Activated naive CD8-positive, alpha-beta T cell treated with anti-CD3 and anti-CD28 coated beads for 36 hours (primary cell): ENCODE results near the gene AP3B1. TPM values are rescaled to one million over a fixed set of nuclear protein-coding genes. Genes with fewer than 3 reads are reported as not detected.

ENCODE experiments used
- DNase-seq: peaks from one replicate; pipeline ENCODE4 v3.0.0; 2021
- H3K27ac Mint-ChIP-seq: one replicate; pipeline ENCODE4 v1.8.0; 2022; ENCODE audit warnings: mild to moderate bottlenecking, moderate library complexity, mixed read lengths
- H3K27me3 Mint-ChIP-seq: one replicate; pipeline ENCODE4 v1.8.0; 2022; ENCODE audit warnings: mild to moderate bottlenecking, mixed read lengths
- H3K36me3 Mint-ChIP-seq: one replicate; pipeline ENCODE4 v1.8.0; 2021; ENCODE audit warnings: mild to moderate bottlenecking, mixed read lengths
- H3K4me1 Mint-ChIP-seq: one replicate; pipeline ENCODE4 v1.8.0; 2021; ENCODE audit warnings: mixed read lengths
- H3K4me3 Mint-ChIP-seq: one replicate; pipeline ENCODE4 v1.8.0; 2022; ENCODE audit warnings: mild to moderate bottlenecking, moderate library complexity, mixed read lengths
- H3K9me3 Mint-ChIP-seq: one replicate; pipeline ENCODE4 v1.8.0; 2022; ENCODE audit warnings: mixed read lengths
- total RNA-seq, 2 experiments: library from RNA; stranded (reverse); gene quantifications; one replicate each; pipeline ENCODE4 v1.2.3, GENCODE V29; 2021

AP3B1 gene
- total RNA-seq, 2 experiments from 2014 or later: 36.6 to 36.7 TPM

- H3K4me3 Mint-ChIP-seq: no peak overlapping the region
- H3K36me3 Mint-ChIP-seq: peaks cover 17% of the 10 kb centered on the region
- H3K27me3 Mint-ChIP-seq: no peaks in the 10 kb centered on the region
- H3K9me3 Mint-ChIP-seq: no peaks in the 10 kb centered on the region
- DNase-seq: no peak
- peaks cover 3% of the 10 kb centered on the region for H3K4me1 Mint-ChIP-seq
- no peak overlapping the region for H3K27ac Mint-ChIP-seq
Measured at GRCh38 chr5:78243091-78243490, 51.4 kb downstream of the AP3B1 start.

GRCh38 chr5:78242001-78242400, 52.5 kb downstream of the AP3B1 start:
- H3K27me3 Mint-ChIP-seq: no peaks in the 10 kb centered on the region
- H3K27ac Mint-ChIP-seq: no peak overlapping the region
- no peaks in the 10 kb centered on the region for H3K9me3 Mint-ChIP-seq
- peaks cover 3% of the 10 kb centered on the region for H3K4me1 Mint-ChIP-seq
- peaks cover 15% of the 10 kb centered on the region for H3K36me3 Mint-ChIP-seq
- DNase-seq: no peak
- no peak overlapping the region for H3K4me3 Mint-ChIP-seq

GRCh38 chr5:78237911-78238310, 56.6 kb downstream of the AP3B1 start:
- Mint-ChIP-seq H3K4me1 (peaks cover 9% of the 10 kb centered on the region), H3K27me3 (no peaks in the 10 kb centered on the region), H3K9me3 (no peaks in the 10 kb centered on the region), H3K4me3 (no peak overlapping the region), H3K36me3 (peaks cover 13% of the 10 kb centered on the region), H3K27ac (no peak overlapping the region)
- DNase-seq: no peak

GRCh38 chr5:78236046-78236445, 58.5 kb downstream of the AP3B1 start:
- Mint-ChIP-seq H3K9me3 (no peaks in the 10 kb centered on the region), H3K36me3 (peaks cover 13% of the 10 kb centered on the region), H3K27ac (no peak overlapping the region), H3K4me3 (no peak overlapping the region), H3K27me3 (no peaks in the 10 kb centered on the region), H3K4me1 (peaks cover 9% of the 10 kb centered on the region)
- DNase-seq: no peak

- no peak for DNase-seq
- Mint-ChIP-seq H3K27me3 (no peaks in the 10 kb centered on the region), H3K27ac (no peak overlapping the region), H3K4me1 (peaks cover 12% of the 10 kb centered on the region), H3K4me3 (no peak overlapping the region), H3K9me3 (no peaks in the 10 kb centered on the region), H3K36me3 (peaks cover 16% of the 10 kb centered on the region)
Measured at GRCh38 chr5:78235289-78235688, 59.2 kb downstream of the AP3B1 start.

GRCh38 chr5:78234804-78235203, 59.7 kb downstream of the AP3B1 start:
- H3K36me3 Mint-ChIP-seq: peaks cover 13% of the 10 kb centered on the region
- H3K4me1 Mint-ChIP-seq: peaks cover 12% of the 10 kb centered on the region
- H3K4me3 Mint-ChIP-seq: no peak overlapping the region
- DNase-seq: no peak
- no peak overlapping the region for H3K27ac Mint-ChIP-seq
- H3K27me3 Mint-ChIP-seq: no peaks in the 10 kb centered on the region
- H3K9me3 Mint-ChIP-seq: no peaks in the 10 kb centered on the region

GRCh38 chr5:78232163-78232562, 62.3 kb downstream of the AP3B1 start:
- H3K36me3 Mint-ChIP-seq: peaks cover 5% of the 10 kb centered on the region
- no peaks in the 10 kb centered on the region for H3K9me3 Mint-ChIP-seq
- H3K4me1 Mint-ChIP-seq: peaks cover 12% of the 10 kb centered on the region
- no peak overlapping the region for H3K27ac Mint-ChIP-seq
- no peak overlapping the region for H3K4me3 Mint-ChIP-seq
- no peaks in the 10 kb centered on the region for H3K27me3 Mint-ChIP-seq
- no peak for DNase-seq

GRCh38 chr5:78224358-78224757, 70.1 kb downstream of the AP3B1 start:
- H3K4me1 Mint-ChIP-seq: peaks cover 4% of the 10 kb centered on the region
- no peaks in the 10 kb centered on the region for H3K27me3 Mint-ChIP-seq
- H3K27ac Mint-ChIP-seq: no peak overlapping the region
- H3K9me3 Mint-ChIP-seq: peaks cover 2% of the 10 kb centered on the region
- H3K4me3 Mint-ChIP-seq: no peak overlapping the region
- peaks cover 34% of the 10 kb centered on the region for H3K36me3 Mint-ChIP-seq
- DNase-seq: no peak

- H3K36me3 Mint-ChIP-seq: peaks cover 38% of the 10 kb centered on the region
- no peak overlapping the region for H3K27ac Mint-ChIP-seq
- peaks cover 4% of the 10 kb centered on the region for H3K4me1 Mint-ChIP-seq
- H3K4me3 Mint-ChIP-seq: no peak overlapping the region
- no peaks in the 10 kb centered on the region for H3K27me3 Mint-ChIP-seq
- H3K9me3 Mint-ChIP-seq: peaks cover 2% of the 10 kb centered on the region
- peak; percentile 1 for DNase-seq
Measured at GRCh38 chr5:78221964-78222451, 72.5 kb downstream of the AP3B1 start.

- no peak overlapping the region for H3K4me3 Mint-ChIP-seq
- H3K36me3 Mint-ChIP-seq: peaks cover 38% of the 10 kb centered on the region
- no peak for DNase-seq
- no peak overlapping the region for H3K27ac Mint-ChIP-seq
- peaks cover 2% of the 10 kb centered on the region for H3K9me3 Mint-ChIP-seq
- no peaks in the 10 kb centered on the region for H3K27me3 Mint-ChIP-seq
- peaks cover 4% of the 10 kb centered on the region for H3K4me1 Mint-ChIP-seq
Measured at GRCh38 chr5:78221467-78221866, 73.0 kb downstream of the AP3B1 start.

- DNase-seq: no peak
- no peak overlapping the region for H3K27ac Mint-ChIP-seq
- H3K27me3 Mint-ChIP-seq: no peaks in the 10 kb centered on the region
- H3K9me3 Mint-ChIP-seq: no peaks in the 10 kb centered on the region
- peaks cover 22% of the 10 kb centered on the region for H3K36me3 Mint-ChIP-seq
- H3K4me3 Mint-ChIP-seq: no peak overlapping the region
- H3K4me1 Mint-ChIP-seq: peaks cover 3% of the 10 kb centered on the region
Measured at GRCh38 chr5:78215972-78216371, 78.5 kb downstream of the AP3B1 start.

GRCh38 chr5:78215565-78215964, 78.9 kb downstream of the AP3B1 start:
- H3K9me3 Mint-ChIP-seq: no peaks in the 10 kb centered on the region
- DNase-seq: no peak
- H3K4me3 Mint-ChIP-seq: no peak overlapping the region
- no peaks in the 10 kb centered on the region for H3K27me3 Mint-ChIP-seq
- peaks cover 19% of the 10 kb centered on the region for H3K36me3 Mint-ChIP-seq
- H3K4me1 Mint-ChIP-seq: peaks cover 3% of the 10 kb centered on the region
- no peak overlapping the region for H3K27ac Mint-ChIP-seq

GRCh38 chr5:78213799-78214198, 80.7 kb downstream of the AP3B1 start:
- Mint-ChIP-seq H3K4me1 (no peaks in the 10 kb centered on the region), H3K36me3 (peaks cover 15% of the 10 kb centered on the region), H3K4me3 (no peak overlapping the region), H3K27me3 (no peaks in the 10 kb centered on the region), H3K27ac (no peak overlapping the region), H3K9me3 (no peaks in the 10 kb centered on the region)
- DNase-seq: no peak

GRCh38 chr5:78211052-78211451, 83.4 kb downstream of the AP3B1 start:
- Mint-ChIP-seq H3K36me3 (peaks cover 26% of the 10 kb centered on the region), H3K27me3 (no peaks in the 10 kb centered on the region), H3K9me3 (no peaks in the 10 kb centered on the region), H3K4me1 (no peaks in the 10 kb centered on the region), H3K4me3 (no peak overlapping the region), H3K27ac (no peak overlapping the region)
- DNase-seq: no peak

GRCh38 chr5:78204241-78204640, 90.3 kb downstream of the AP3B1 start:
- H3K9me3 Mint-ChIP-seq: peaks cover 15% of the 10 kb centered on the region
- H3K27me3 Mint-ChIP-seq: no peaks in the 10 kb centered on the region
- H3K27ac Mint-ChIP-seq: no peak overlapping the region
- peaks cover 53% of the 10 kb centered on the region for H3K36me3 Mint-ChIP-seq
- peaks cover 5% of the 10 kb centered on the region for H3K4me1 Mint-ChIP-seq
- H3K4me3 Mint-ChIP-seq: no peak overlapping the region
- DNase-seq: no peak

GRCh38 chr5:78203815-78204214, 90.7 kb downstream of the AP3B1 start:
- peaks cover 54% of the 10 kb centered on the region for H3K36me3 Mint-ChIP-seq
- DNase-seq: no peak
- H3K4me1 Mint-ChIP-seq: peaks cover 5% of the 10 kb centered on the region

More at GRCh38 chr5:78203815-78204214, 90.7 kb downstream of the AP3B1 start:
- Mint-ChIP-seq H3K9me3 (peaks cover 15% of the 10 kb centered on the region), H3K27ac (no peak overlapping the region), H3K4me3 (no peak overlapping the region), H3K27me3 (no peaks in the 10 kb centered on the region)
